HG02938 (cell line): Measurements from ENCODE around the gene FUBP3.

ENCODE experiments used
- ATAC-seq: cut with Tn5 transposase; IDR thresholded peaks from one replicate; pipeline ENCODE4 v1.9.1; 2021; ENCODE audit warnings: mild to moderate bottlenecking, moderate library complexity; ENCODE audit not compliant: unreplicated experiment

The FUBP3 gene

DNA sequence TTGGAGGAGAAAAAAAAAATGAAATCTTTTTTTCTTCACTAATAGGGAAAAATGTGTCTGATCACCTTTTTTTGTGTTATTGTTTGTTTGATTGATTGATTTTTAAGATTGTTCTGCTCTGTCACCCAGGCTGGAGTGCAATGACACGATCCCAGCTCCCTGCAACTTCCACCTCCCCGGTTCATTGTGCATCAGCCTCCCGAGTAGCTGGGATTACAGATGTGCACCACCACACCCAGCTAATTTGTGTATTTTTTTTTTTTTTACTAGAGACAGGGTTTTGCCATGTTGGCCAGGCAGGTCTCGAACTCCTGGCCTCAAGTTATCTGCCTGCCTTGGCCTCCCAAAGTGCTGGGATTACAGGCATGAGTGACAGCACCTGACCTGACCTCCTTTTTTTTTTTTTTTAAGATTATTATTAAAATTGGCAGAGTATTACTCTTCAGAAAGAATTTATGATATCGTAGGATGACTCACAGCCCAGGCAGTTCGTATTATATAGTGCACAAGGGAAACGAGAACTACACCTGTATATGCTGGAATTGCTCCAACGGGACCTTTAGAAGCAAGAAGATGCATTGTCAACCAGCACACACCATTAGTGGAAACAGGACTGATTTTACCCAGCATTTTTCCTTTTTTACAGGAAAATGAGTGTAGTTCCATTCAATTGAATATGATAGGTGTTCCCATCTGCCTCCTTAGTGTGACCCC lies 27.7 kb downstream of the FUBP3 start:
- no peak for ATAC-seq

DNA sequence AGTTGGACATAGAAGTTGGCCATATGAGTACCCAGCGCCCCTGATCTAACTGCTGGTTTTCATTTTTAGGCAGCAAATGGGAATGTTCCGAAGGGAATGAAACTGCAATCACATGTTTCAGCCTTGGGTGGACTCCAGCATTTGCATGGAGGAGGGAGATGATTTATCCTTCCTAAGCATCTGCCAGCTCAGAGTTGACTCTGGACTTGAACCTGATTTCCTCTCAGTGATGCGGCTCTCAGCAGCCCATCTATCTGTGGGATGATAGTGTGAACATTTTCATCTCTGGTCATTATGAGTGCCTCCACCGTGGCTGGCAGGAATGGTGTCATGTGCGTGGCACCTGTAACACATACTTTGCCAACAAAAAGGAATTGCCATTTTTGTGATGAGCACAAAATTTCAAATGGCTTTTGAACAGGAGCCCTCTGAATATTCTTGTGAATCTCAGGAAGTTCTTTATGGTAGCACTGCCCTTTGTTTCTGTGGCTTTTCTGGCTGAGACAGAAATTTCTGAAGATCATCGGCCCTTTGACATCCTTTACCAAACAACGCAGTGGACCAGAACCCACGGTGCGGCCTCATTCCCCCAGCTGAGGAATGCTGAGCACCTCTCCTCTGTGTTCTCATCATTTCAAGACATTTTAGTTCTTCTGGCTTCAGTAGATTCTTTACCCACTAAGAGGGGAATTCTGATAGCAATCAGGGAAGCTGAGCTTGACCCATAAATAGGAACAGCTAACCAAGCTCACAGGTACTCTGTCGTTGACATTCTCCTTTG lies 28.5 kb downstream of the FUBP3 start:
- no peak for ATAC-seq

DNA sequence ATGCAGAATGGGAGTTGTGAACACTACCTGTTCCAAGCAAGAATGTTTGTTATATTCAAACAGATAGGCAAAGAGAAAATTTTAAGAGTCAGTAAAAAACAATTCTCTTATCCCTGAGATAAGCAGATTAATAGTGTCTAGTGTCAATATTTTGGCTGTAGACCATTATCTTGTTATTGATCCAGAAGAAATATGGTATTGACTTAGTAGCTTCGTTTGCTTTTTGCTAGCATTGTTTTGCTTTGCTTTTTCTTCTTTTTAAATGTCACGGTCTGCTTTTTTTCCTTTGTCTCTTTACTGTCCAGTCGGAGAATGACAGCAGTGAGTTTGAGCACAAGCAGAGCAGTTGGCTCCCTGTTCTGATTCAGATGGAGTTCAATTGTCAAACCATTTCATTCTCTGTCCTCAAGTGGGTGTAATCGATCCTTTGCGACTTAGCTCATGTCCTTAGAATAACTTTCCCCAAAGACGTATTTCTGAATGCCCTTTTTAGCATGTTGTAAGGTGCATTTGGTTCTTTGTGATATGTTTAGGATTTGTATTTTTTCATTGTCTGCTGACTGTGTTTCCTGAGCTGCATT lies 29.3 kb downstream of the FUBP3 start:
- ATAC-seq, result no peak

DNA sequence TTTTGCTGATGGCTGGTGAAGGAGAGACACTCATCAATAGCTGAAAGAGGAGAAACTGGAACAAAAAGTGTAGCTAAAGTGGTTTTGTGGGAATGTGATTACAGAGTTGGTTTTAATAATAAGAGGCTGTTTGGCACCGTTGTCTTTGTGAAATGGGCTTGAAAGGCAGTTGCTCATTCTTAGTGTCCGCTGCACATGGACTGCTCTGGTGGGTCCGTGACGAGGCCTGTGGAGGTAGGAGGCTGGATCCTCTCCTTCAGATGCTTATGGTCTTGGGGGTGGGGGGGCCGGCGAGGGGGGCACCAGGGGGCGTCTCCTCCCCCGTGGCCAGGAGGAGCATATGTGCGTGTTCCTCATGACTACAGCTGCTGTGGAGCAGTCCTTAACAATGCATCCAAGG lies 29.8 kb downstream of the FUBP3 start:
- no peak for ATAC-seq

DNA sequence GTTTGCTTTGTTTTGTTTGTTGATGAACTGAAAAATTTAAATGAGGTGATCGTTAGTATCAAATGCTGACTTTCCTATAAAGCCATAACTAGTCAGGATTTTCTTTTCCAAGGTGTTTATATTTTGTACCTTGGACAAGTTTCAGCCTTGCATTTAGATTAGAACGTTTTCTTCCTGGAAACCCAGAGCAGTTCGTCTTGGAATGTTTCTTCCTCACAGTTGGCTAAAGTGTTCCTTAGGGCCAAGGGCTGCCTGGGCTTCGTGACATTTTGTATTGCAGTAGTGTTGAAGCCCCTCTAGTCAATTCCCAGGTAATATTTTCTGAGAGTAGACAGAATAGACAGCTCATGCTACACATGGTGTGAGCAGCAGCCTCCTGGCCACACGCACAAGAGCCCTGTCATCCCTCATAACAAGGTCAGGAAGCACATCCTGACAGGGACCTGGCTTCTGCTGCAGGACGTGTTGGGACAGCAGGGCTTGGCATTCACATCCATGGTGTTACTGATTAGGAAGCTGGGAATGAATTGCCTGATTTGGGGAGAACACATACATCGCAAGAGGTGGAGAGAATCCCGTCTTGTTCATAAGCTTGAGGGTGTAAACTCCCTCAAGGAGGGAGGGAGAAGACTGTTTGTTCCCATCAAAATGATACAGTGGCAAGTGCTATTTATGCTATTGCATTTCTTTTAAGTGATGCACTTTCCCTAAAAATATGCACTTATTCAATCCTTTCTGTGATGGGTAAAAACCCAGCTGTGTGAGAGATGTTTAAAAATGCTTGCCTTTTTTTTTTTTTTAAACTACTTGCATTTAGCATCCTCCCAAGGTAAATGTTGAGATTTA lies 31.7 kb downstream of the FUBP3 start:
- ATAC-seq, result no peak

DNA sequence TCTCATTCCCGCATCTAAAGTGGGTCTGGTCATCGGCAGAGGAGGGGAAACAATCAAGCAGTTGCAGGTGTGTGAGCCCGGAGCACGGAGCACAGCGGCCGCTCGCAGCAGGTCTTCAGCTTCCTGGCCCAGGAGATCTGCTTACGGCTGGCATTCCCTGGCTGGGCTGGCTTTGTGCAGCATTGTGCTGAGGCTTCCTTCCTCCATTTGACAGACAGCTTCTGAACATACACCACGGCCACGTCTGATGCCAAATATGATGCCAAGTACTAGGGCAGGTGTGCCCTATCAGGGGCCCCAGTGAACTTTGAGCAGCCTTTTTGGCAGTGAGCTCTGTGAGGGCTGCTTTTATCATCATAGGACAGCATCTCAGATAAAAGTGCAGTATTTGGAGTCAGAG lies 37.1 kb downstream of the FUBP3 start:
- no peak for ATAC-seq

DNA sequence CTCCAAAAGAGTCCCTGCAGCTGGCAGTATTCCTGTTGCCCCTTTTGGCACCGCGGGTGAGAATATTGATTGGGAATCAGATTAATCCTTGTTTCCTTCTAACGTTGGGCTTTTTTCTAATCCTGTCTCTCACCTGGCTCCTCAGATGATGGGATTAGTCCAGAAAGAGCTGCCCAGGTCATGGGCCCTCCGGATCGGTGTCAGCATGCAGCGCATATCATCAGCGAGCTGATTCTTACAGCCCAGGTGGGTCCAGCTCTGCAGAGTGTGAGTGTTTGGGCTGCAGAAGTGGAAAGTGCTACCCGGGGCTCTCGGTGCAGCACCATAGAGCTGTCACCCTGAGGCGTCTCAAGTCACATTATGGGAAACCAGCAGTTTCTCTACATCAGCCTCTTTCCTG lies 44.1 kb downstream of the FUBP3 start:
- no peak for ATAC-seq

DNA sequence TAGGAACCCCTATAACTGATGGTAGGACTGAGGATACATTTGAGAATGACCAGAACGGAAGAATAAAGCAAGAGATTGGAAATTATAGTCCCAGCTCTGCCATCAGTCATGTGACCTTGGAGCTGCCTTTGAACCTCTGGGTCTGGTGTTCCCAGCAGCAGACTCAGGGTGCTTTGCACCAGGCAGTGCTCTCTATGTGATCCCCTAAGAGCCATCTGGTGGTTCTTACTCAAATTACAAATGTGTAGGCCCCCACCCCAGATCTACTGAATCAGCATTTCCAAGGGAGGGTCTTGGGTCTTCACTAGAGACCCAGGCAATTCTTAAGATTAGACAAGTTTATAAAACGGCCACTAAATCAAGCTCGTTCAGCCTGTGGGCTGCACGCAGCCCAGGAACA lies 44.8 kb downstream of the FUBP3 start:
- ATAC-seq, result no peak

DNA sequence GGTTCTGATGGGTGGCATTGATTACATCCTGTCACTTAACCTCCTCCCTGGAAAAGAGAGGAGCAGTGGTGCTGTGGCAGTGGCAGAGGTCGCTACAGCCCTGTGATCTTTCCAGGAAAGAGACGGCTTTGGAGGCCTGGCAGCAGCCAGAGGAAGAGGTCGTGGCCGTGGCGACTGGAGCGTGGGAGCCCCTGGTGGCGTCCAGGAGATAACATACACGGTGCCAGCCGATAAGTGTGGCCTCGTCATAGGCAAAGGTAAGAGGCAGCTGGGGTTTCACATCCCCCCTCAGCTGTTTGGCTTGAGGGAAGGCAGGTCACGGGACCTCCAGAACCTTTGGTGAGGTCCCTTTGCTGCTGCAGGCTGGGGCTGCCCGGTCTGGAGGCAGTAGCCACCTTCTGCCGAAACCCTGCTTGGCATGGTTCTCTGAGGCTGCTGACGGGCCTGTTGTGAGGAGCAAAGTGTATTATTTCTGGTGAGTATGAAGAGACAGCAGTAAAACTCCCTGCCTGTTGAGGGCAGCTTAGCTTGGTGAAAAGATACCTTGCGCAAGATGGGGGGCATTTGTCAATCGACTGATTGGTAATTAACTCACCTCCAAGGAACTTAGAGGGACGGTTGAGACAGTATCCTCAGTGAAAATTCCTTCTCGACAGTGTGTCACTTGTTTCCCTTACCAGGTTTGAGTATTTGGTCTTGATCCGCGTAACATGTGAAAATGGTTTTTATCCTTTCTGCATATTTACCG lies 47.0 kb downstream of the FUBP3 start:
- ATAC-seq, result no peak

DNA sequence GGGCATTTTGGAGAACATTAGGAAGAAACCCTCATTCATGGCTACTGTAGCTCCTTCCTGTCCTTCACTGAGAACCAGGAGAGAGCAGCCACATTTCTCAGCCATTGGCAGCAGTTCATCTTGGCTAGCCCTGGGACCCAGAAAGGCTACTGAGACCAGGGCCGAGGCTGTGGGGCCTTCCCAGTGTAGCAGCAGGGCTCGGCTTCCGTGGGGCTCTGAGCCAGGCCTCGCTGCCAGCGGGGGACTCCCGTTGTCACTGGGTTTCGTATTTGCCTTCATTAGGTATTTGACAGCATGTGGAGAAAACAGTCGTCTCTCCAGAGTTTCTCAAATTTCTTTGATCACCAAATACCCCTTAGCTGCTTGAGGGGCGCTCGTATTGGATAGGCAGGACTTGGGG lies 47.7 kb downstream of the FUBP3 start:
- ATAC-seq, result no peak

DNA sequence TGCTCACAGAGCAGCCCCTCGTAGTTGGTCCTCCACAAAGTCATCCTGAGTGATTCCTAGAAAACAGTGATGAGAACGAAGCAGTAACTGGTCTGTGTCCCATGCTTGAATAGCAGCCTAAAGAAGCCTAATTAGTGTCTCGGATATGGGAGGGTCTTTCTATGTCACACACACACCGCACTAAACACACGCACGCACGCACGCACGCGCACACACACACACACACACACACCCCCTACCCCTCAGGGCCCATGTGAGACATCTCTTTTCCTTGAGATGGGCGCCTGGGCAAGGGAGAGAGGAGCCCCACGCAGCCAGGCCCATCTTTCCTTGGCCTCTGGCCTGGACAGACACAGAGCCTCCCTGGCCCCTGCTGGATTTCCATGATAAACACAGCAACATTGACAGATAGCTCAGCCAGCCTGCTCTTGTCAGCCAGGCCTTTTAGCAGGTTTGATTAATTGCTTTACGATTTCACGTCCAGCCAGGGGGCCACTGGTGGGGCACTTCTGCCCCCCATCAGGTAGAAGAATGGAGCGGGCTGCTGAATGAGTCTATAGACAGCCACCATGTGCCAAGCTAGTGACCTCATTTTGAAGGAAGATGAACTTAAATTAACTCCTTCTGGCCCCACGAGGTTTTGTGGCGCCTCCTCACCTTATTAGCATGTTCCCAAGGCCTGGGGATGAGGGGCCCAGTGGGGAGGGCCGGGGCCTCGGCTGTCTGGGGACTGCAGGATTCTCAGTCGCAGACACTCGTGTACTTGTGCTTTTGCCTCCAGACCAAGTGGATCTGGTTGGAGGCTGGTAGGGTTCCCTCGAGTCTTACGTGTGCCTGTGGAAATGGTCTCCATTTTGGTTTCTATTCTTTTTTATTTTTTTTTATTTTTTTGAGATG lies 48.8 kb downstream of the FUBP3 start:
- no peak for ATAC-seq

DNA sequence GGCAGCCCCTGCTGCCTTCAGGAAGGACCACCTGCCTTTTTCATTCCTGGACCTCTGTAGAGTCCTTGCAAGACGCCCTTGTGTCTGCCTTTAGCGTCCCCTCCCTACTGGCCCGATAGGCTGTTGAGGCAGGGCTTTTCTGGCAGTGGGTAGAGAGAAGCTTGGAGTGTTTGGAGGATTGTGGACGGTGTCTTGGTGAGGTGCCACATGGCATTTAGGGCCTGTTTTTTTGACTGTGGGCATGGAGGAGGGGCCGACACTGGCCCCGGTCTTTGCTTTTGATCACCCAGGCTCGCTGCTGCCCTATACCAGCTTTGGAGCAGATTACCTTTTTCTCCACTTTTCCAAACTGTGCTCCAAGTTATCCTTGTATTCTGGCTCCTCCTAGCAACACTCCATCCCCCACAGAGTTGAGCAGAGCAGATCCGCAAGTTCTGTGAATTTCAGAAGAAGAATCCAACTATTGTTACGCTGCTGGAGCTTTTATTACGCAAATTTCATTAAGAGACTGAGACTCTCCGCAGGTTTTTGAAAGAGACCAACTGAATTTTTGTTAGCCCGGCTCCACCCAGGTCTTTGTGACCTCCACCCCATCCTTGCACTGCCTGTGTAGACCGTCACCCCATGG lies 50.2 kb downstream of the FUBP3 start:
- ATAC-seq, result no peak

DNA sequence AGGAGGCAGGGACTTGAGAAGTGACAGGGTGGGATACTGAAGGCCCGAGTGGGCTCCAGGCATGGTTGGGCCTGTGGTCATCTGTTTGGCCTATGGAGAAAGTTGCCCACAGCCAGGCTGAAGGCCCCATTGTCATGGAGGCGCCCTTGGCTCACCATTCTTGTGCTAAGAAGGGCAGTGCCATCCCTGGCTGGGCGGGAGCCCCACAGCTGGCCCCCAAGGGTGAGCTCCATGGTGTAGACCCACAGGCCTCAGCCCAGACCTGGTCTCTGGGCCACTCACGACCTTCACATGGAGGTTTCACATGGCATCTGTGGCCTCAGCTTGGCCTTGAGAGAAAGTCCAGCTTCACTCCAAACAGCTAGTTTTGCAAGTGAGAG lies 50.7 kb downstream of the FUBP3 start:
- ATAC-seq, result no peak

DNA sequence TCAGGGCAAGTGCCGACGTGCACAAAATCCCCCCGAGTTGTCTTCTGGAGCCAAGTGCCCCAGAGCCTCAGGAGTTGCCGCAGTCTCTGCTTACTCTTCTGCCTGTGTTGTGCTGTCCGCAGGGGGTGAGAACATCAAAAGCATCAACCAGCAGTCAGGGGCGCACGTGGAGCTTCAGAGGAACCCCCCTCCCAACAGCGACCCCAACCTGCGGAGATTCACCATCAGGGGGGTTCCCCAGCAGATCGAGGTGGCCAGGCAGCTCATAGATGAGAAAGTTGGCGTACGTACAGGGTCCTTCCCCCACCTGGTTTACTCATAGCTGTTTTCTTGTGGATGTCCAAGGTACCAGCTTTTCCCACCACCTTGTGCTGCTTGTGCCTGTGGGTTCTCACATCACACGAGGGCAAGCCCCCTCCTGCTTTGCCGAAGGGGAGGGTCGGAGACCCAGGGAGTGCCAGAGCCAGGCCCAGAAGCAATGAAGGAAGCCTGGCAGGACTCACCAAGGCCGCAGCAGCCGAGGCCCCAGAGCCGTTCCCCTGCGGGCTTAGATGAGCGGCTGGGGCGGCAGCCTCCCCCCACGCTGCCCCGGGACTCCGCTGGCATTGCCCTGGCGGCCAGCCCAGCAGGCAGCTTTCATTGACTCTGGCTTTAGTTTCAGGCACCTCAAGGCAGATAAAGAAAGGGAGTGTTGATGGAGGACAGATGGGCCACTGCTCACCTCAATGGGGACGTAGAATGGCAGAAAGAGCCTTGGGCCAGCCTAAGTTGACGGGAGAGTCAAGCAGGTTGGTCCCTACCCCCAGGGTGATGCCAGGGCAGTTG lies 51.3 kb downstream of the FUBP3 start:
- no peak for ATAC-seq

DNA sequence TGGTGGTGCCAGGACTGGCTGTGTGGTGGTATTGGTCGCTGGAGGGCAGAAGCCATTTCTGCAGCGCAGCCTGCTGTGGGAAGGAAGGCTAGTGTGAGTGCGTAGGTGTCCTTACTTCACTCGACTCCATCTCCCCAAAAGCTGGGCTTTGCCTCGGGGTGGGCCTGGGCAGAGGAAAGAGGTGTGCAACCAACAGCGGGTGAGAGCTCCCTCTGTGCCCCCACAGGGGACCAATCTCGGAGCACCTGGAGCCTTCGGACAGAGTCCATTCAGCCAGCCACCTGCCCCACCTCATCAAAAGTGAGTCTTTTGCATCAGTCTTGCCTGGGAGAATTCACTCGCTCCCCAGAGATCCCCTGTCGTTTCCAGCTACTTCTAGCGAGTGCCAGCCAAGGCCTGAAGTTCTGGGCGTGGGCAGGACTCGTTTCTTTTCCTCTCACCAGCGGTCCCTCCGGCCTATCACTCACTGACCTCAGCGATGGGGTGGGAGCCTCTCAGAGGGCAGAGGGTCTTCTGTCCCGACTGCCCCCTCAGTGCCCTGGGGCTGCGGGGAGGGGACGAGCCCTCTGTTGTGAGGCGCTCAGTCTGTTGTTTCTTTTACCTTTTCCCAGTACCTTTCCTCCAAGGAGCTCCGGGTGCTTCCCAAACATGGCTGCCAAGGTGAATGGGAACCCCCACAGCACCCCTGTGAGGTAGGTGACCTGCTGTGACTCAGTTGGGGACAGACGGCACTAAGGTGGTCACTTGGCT lies 52.1 kb downstream of the FUBP3 start:
- ATAC-seq, result no peak

DNA sequence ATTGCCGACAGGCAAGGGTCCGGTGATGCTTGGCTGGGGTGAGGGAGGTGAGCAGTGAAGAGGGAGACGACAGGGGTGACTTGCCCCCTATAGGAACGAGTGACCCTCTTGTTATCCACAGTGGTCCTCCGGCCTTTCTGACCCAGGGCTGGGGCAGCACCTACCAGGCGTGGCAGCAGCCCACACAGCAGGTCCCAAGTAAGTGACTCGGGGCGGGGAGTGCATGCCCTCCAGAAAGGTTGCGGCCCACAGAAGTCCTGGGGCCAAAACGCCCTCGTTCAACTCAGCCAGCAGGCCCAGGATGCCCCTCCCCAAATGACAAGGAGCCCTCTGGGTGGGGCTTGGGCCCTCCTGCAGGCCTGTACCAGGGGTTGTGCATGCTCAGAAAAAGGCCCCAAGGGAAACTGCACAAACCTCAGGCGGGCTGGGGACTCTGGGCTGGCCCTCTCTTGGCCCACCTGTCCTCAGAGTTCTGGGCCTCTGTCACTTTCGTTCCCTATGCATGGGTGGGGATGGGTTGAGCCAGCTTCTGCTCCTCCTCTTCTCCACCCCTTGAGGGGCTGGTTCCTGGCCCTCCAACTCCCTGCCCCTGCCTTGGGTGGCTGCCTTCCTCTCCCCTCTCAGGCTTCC lies 52.8 kb downstream of the FUBP3 start:
- ATAC-seq, result no peak

DNA sequence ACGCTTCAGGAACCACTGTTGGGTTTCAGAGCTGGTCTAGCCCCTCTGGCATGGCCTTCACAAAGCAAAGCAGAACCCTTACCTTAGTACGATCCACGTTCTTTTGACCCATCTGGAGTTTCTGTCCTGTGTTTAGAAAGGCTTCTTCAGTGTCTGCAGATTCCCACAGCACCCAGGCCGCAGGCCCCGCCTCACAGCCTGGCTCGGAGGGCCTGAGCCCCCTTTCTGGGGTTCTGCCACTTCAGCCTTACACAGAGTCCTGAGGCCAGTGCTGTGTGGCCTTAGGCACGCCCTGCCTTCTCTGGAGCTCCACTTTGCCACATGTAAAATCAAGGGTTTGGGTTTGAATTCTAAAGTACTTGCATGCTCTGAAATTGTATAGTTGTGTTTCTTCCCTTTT lies 53.5 kb downstream of the FUBP3 start:
- ATAC-seq, result no peak
